AG20443 (cell line): ENCODE data around the gene MERTK.
"Not testable (repeated sequence)": the region's sequence is repeated elsewhere in the genome, so short reads cannot be mapped to it uniquely, and the experiment has no call there.

Experiments
- DNase-seq: peaks from one replicate; pipeline ENCODE4 v3.0.0; 2012; ENCODE audit warnings: low spot score, mixed read lengths

Gene MERTK

DNA sequence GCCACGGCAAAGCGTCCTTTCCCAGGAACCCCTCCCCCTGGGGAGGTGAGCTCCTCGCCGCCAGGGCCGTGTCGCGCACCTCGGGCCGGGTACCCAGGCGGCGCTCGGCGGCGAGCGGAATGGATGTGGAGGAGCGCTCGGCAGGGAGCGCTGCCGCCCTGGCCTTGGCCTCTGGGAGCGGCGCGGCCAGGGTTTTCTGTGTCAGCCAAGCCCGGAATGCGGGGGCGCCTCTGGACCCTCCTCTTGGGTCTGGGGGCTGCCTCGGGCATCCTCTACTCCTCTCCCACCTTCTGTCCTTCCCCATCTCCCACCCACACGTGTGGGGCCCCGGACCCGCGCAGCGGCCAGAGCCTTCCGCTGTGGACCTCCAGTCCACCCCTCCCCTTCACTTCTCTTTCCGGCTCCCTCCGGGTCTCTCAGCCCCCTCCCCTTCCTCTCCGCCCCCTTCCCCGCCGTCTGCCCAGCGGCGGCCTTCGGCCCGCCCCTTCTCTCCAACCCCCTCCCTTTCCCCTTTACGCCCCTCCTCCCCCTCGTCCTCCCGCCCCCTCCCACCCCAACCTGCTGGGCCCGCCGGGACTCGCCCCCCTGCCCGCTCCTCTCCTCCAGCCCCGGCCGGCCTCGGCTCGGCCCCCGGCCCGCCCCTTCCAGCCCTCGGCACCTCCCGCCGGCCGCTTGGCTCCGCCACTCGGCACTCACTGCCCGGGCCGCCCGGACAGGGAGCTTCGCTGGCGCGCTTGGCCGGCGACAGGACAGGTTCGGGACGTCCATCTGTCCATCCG is at the start of gene MERTK:
Gene MERTK, plus strand, starts transcription at position 684 of the 779 bp plus-strand sequence. CDS start 129 bp downstream, outside the sequence.
- peak; percentile 86 for DNase-seq

DNA sequence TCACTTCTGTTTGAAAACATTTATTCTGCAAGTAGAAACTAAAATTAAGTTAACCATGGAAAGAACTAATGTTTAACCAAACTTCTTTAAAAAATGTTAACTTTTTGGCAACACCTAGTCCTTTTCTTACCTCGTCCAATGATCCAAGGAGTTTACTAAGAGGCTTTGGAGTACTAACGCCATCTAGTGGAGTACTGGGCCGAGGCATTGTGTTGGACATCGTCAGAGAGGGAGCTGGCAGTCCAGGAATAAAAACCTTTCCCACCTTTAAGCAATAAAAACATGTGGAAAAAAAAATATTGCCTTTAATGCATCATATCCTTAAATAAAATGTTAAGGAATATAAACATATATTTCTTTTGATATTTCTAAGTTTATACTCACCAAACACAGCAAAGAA is 47.8 kb upstream of the MERTK start:
- DNase-seq = not testable (repeated sequence)

DNA sequence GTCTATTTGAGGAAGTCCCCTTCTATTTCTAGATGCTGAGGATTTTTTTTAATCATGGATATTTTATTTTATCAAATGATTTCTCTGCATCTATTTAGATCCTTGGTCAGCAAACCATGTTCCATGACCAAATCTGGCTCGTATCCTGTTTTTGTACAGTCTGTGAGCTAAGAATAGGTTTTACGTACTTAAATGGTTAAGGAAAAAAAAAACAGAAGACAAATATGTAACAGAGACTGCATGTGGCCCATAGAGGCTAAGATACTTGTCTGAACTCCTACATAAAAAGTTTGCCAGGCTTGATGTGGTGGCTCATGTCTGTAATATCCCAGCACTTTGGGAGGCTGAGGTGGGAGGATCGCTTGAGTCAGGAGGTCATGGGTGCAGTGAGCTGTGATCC is 45.9 kb upstream of the MERTK start:
- DNase-seq = not testable (repeated sequence)

DNA sequence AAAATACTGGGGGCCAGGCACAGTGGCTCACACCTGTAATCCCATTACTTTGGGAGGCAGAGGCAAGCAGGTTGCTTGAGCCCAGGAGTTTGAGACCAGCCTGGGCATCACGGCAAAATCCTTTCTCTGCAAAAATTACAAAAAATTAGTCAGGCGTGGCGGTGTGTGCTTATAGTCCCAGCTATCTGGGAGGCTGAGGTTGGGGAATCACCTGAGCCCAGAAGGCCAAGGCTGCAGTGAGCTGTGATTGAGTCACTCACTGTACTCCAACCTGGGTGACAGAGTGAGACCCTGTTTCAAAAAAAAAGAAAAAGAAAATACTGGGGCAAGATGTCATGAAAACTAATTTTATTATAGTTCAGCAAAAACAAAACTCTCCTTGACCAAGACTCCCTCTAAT is 38.4 kb upstream of the MERTK start:
- not testable (repeated sequence) for DNase-seq

DNA sequence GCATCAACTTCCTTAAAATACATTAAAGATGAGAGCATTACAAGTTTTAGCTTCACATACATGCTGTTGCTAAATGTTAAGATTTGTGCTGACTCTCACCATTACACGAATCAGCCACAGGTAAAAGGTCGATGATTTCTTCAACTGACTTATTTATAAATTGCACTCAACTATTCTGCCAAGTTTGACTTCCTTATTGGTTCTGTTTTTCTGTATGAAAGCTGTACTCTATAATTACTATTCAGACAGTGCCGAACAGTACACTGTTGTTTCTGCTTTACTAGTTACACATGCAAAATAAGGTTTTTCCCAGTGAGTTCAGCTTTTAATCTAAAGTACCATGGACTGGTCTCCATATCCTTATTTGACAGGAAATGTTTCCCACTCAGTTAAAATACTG is 33.3 kb upstream of the MERTK start:
- not testable (repeated sequence) for DNase-seq

DNA sequence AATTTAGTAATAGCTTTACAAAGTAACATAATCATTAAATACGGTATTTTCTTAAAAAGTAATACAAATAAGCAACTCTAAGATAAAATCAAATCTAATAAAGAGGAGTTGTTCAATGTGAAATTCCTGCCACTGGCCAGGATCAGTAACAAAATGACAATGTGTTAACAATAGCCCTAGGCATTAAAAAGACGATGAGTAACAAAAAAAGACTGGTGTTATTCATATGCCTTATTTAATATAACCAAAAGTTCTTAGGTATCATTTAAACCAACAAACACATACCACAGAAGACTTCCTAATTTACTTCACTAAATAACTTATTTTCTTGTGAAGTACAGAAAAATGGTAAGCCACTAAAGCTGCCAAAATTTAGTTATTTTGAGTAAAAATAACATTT is 25.6 kb upstream of the MERTK start:
- not testable (repeated sequence) for DNase-seq

DNA sequence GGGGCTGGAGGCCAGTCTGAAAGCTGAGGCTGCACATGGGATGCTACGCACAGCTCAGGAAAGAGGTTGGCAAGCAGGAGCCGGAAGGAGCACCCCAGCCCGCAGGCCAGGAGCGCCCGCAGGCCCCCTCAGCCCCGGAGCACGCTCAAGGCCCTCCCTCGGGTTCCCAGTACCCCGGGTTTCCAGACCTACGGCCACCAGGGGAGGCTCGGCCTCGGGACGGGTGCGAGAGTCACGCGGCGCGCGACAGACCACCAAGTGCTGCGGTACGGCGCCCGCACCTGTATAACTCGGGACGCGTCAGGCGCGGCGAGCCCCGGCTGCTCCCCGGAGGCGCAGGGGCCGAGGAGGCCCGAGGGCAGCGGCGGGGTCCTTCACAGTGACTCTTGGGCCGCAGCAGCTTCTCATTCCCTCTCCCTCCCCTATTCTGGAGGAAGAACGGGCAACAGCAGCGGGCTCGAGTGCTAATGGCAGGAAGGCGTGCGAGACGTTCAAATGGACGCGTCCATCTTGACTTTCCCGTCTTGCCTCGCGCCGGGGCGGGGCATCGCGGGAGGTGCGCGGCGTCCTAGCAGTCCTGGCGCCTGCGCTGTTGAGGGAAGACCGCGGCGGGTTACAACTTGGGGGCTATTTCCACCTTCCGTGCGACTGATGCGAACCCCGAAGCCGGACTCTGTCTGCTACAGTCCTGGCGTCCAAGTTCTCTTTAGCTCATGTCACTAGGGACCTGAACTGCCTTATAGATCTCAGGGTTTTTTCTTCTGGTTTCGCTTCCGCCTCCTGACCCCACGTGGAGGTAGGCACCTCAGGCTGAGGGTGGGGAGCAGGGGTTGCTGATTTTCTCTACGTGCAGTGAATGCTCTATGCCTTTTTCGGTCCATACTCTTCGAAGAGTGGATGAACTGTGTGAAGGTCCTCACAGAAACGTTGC is 14.5 kb upstream of the MERTK start, which contains the start of gene ANAPC1:
Gene ANAPC1, minus strand, starts transcription at position 533 of the 931 bp plus-strand sequence. CDS start 3,368 bp downstream, outside the sequence.
- peak; percentile 97 for DNase-seq

DNA sequence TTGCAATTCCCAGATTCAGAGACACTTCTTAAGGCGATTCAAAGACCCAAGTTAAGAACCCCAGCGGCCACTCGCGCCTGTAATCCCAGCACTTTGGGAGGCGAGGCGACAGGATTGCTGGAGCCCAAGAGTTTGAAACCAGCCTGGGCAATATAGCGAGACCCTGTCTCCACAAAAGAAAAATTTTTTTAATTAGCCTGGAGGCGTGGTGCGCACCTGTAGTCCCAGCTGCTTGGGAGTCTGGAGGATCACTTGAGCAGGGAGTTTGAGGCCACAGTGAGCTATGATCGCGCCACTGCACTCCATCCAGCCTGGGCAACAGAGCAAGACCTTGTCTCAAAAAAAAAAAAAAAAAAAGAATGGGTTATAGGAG is 13.8 kb upstream of the MERTK start:
- DNase-seq = no peak

DNA sequence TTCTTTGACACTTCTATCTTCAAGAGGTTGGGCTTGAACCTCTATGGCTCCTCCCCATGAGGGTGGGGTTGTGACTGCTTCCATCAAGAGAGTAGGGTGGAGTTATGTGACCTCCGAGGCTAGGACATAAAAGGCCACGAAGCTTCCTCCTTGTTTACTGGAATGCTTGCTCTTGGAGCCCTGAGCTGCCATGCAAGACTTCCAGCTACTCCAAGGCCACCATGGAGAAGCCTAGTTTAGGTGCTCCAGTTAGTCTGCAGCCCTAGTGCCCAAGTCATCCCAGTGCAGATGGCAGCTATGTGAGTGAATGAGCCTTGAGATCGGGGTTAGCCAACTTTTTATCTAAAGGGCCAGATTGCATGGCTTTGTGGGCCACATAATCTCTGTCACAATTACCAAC is 2.4 kb upstream of the MERTK start:
- DNase-seq = peak; percentile 2

DNA sequence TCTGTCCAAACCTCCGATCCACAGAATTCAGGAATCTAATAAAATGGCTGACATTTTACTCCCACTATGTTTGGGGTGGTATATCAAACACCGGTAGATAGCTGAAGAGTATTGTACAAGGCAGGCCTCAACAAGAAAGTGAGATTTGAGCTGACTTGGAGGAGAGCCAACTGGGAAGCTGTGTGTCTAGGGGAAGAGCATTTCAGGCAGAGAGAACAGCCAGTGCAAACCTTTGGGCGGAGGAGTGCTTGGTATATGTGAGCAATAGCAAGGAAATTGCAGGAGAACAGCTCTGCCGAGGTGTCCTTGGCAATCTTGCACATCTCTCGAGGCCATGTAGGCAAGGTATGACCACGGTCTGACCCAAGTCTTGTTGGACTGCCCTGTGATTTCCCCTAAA is 1.8 kb upstream of the MERTK start:
- DNase-seq = no peak

DNA sequence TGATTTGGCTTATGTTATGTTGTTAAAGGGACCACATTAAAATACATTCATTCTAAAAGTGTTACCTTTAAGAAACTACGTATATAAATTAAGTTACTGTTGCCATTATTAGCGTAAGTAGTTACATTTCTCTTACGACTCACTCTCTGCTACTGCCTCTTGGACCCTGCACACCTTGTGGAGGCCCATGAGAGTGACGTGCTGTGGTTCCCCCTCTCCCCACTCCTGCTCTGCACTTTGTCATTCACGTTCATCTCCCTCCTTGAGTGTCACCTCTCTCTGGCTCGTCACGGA is 830 bp upstream of the MERTK start:
- DNase-seq = no peak

DNA sequence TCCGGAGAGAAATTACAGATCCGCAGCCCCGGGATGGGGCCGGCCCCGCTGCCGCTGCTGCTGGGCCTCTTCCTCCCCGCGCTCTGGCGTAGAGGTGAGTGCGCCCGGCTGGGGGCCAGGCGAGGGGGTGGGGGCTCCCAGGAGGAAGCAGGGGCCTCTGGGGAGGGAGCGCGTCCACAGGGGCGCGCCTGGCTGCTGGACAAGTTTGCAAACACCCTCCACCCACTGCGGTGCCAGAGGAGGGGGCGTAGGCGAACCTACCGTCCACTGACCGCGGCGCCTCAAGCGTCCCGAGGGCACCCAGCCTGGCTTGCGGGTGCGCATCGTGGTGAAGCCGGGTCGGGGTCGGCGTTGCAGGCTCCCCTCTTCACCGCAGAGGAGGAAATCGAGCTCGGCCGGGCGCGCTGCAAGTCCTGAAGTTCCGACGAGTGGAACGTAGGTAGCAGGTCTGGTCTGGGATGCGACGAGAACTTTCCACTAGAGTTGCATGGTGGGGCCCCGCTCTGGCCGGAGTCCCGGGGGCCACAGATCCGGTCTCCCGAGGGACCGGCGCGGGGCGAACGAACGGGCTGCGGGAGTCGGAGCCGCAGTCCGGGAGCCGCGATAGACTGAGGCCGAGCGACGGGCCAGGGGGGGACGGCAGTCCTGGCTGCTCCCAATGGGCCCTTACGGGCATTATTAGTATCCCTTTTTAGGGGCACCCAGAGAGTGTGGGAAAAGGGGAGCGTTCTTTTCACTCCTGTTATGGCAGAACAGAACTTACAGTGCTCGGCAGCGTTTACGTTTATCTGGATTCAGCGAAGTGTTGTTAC is 502 bp downstream of the MERTK start:
- DNase-seq = peak; percentile 18

DNA sequence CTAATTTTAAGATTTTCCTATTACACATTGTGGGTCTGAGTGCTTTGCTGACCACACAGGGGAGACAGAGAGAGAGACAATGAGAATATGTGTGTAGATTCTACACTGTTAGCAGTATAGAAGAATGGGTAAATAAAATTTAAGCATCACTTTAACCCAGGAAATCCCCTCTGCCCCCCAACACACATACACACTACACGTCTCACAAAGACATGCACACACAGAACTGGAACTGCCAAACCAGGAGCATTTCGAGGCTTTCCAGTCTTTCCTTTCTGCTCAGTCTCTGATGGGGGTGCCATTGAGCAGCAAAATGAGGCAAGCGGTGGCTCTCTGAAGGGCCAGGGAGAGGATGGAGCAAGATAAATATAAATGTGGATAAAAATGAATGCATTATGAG is 2.5 kb downstream of the MERTK start:
- peak; percentile 34 for DNase-seq

DNA sequence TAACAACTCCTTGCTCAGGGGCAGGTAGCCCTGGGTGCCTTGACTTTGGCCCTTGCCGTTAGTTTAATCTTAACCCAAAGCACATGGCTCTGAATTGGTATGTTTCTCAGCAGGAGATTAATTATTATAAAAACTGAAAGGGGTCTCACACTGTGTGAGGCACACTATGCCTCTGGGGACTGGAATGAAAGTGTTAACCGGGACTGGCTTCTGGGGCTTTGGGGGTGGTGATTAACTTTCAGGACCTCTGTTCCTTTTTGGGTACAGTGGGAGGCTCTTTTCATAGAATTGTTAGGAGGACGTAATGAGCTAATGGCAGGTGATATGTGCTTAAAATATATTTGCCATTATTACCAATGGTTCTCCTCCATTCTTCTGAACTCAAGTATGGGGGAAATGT is 5.1 kb downstream of the MERTK start:
- peak; percentile 0 for DNase-seq

DNA sequence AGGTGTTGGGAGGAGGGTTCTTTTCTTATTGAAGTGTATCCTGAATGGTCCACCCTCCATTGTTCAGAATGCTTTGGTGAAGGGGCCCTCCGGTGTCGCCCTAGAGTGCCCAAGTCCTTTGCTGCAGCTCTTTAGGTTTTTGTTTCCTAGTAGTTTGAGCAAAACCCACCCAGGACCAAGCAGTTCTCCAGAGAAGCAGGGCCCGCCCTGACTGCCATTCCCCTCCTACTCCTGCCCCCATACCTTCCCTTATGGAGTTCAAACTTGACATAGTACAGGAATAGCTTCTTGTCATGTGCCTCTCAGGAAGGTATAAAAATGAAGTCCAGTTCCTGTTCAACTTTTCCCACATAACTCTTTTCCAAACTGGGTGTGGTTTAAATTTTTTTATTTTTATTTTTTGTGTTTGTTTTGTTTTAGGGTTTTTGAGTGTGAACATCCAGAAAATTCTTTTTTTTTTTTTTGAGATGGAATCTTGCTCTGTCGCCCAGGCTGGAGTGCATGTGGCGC is 5.6 kb downstream of the MERTK start:
- DNase-seq = peak; percentile 1

DNA sequence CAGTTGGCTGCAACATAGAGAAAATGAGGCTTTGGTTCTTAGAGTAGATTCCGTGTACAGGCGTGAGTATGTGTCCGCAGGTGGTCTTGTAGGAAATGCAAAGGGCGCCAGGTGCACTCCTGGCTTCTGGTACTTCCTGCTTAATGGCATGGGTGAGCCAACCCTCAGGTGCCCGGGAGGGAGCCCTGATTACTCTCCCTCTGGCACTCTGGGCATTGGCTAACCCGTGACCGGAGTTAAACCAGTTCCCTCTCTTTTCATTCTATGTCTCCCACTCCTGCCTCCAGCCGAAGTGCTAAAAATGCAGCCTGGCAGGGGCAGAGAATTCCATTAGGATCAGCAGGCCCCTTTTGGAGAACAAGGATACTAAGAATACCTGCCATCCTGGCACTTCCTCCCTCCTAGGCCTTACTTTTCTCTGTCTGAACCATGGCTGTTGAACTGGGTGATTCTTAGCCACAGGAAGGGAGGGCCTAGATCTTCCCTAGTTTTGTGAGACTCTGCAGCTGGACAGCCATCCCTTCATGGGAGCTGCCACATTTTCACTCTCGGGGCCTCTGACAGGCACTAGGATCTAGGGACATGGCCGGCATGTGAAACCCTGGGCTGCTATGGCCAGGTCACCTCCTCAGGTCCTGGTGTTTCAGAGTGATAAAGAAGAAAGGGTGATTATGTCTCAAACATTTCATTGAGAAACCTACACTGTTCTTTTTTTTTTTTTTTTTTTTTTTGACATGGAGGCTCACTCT is 6.5 kb downstream of the MERTK start:
- peak; percentile 3 for DNase-seq

DNA sequence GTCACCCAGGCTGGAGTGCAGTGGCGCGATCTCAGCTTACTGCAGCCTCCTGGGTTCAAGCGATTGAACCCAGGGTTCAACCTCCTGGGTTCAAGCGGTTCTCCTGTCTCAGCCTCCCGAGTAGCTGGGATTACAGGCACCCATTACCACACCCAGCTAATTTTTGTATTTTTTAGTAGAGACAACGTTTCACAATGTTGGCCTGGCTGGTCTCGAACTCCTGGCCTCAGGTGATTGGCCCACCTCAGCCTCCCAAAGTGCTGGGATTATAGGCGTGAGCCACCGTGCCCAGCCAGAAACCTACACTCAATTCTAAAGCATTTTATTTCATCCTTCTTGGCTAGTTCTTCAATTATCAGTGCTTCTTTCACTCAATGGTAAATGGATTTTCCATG is 7.1 kb downstream of the MERTK start:
- not testable (repeated sequence) for DNase-seq

DNA sequence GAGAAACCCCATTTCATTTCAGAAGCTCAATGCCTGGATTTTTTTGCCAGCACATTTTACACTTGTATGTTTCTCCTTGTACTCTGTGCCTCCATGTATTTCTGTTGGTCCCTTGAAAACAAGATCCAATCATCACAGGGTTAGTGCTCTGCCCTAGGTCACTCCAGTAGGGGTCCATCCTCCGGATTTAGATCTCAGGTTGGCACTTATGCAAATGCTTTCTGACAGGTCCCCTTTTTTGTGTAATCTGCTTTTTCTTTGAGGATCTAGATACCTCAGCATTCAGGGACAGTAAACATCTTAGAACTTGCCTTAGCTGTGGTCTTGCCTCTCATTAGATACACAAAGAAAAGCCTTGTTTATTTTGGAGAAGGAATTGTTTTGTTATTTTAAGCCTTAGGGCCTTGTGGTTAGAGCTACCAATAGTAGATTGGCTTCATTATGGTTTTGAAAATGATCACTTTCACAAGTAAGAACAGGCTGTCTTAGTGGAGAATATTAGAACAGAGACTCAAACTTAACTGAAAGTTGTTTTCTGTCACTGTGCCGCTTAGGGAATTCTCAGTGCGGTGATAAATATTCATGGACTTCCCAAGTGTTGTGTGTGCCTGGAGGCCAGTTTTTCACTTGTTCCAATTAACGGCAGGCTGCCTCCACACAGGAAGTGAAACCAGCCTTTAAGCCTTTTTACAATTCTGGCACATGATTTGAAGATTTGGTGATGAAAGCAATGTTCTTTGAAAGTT is 7.8 kb downstream of the MERTK start:
- no peak for DNase-seq

DNA sequence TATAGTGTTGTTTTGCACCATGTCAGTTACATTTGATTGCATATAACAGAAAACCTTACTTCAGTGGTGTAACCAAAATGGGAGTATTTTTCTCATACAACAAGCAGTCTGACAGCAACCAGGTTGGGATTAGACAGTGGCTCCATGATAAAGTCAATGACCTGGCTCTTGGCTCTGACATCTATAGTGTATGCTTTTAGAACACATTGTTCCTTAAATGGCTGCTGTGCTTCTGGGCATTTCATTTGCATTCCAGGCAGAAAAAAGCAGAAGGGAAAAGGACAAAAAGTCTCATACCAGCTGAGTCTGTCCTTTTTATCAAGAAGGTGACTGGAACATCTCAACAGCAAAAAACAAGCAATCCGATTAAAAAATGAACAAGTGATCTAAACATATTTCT is 10.2 kb downstream of the MERTK start:
- DNase-seq = no peak

DNA sequence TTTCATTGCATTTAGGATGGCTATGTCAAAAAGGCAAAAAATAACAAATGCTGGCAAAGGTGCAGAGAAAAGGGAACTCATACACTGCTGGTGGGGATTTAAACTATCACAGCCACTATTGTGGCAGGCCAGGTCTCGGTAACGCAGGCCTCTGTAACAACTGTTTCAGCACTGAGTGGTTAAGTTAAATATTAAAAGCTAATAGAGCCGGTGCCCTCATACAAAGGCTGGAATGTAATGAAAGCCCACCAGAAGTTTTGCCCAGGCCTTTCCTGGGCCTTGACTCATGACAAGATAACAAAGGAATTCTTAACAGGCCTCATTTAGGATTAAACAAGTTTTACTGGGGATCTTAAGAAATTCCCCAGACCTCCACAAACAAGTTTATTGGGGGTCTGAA is 10.7 kb downstream of the MERTK start:
- DNase-seq = no peak

DNA sequence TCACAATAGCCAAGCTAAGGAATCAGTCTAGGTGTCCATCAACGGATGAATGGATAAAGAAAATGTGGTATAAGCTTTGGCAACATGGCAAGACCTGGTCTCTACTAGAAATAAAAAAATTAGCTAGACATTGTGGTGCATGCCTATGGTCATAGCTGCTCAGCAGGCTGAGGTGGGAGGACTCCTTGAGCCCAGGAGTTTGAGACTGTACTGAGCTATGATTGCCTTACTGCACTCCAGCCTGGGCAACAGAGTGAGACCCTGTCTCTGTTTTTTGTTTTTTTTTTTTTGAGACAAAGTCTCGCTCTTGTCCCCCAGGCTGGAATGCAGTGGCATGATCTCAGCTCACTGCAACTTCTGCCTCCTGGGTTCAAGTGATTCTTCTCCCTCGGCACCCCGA is 11.6 kb downstream of the MERTK start:
- DNase-seq = not testable (repeated sequence)
